IgD-negative memory B cell (primary cell): ENCODE results near the gene NOS3. TPM values are rescaled to one million over a fixed set of nuclear protein-coding genes. Genes with fewer than 3 reads are reported as not detected.

Experiments used
- H3K27ac Mint-ChIP-seq, 3 donors: one replicate each; pipeline ENCODE4 v1.8.0; 2020 to 2022; ENCODE audit warnings: mild to moderate bottlenecking in 3 of 3, mixed read lengths in 3 of 3, moderate library complexity in 1 of 3
- H3K27me3 Mint-ChIP-seq: one replicate; pipeline ENCODE4 v1.8.0; 2021; ENCODE audit warnings: mixed read lengths
- H3K36me3 Mint-ChIP-seq: one replicate; pipeline ENCODE4 v1.8.0; 2020; ENCODE audit warnings: mild to moderate bottlenecking, mixed read lengths
- H3K4me1 Mint-ChIP-seq, 3 donors: one replicate each; pipeline ENCODE4 v1.8.0; 2020 to 2022; ENCODE audit warnings: mixed read lengths in 3 of 3, mild to moderate bottlenecking in 1 of 3
- H3K4me3 Mint-ChIP-seq, 4 donors: one replicate each; pipeline ENCODE4 v1.8.0; 2020 to 2022; ENCODE audit warnings: mild to moderate bottlenecking in 4 of 4, mixed read lengths in 4 of 4, moderate library complexity in 3 of 4
- H3K9me3 Mint-ChIP-seq, 3 donors: one replicate each; pipeline ENCODE4 v1.8.0; 2020 to 2021; ENCODE audit warnings: mixed read lengths in 3 of 3, mild to moderate bottlenecking in 1 of 3
- polyA plus RNA-seq: library from polyadenylated mRNA; unstranded; fragments of 300-500 nt; fragmentation: Illumina TruSeq; gene quantifications from one replicate; pipeline ENCODE4 v1.2.3, GENCODE V29; 2021

NOS3 gene
- polyA plus RNA-seq, 1 donor from 2014 or later, result 2.0 TPM

- Mint-ChIP-seq H3K9me3 (peaks cover 5 to 18% (median 17%) of the 10 kb centered on the region in 3 donors), H3K27ac (no peak overlapping the region), H3K4me1 (peaks cover 2 to 6% (median 4%) of the 10 kb centered on the region in 3 donors), H3K36me3 (no peaks in the 10 kb centered on the region), H3K4me3 (no peak overlapping the region), H3K27me3 (peaks cover 32% of the 10 kb centered on the region)
Observed at GRCh38 chr7:150993511-150993910, 2.7 kb downstream of the NOS3 start.

- Mint-ChIP-seq H3K9me3 (peaks cover 5 to 18% (median 17%) of the 10 kb centered on the region in 3 donors), H3K36me3 (no peaks in the 10 kb centered on the region), H3K4me1 (peaks cover 0 to 5% (median 2%) of the 10 kb centered on the region in 3 donors), H3K27ac (no peak overlapping the region), H3K27me3 (peaks cover 29% of the 10 kb centered on the region), H3K4me3 (peak overlapping the region in 1 of 4 donors; percentile 86)
Observed at GRCh38 chr7:150994141-150994837, 3.5 kb downstream of the NOS3 start.

GRCh38 chr7:150994838-150995510 lies 4.2 kb downstream of the NOS3 start:
- H3K9me3 Mint-ChIP-seq, result peaks cover 4 to 14% (median 12%) of the 10 kb centered on the region in 3 donors
- peaks cover 0 to 5% (median 2%) of the 10 kb centered on the region in 3 donors for H3K4me1 Mint-ChIP-seq
- H3K27me3 Mint-ChIP-seq, result peaks cover 22% of the 10 kb centered on the region
- H3K27ac Mint-ChIP-seq, result no peak overlapping the region
- no peak overlapping the region for H3K4me3 Mint-ChIP-seq
- no peaks in the 10 kb centered on the region for H3K36me3 Mint-ChIP-seq

- H3K36me3 Mint-ChIP-seq, result no peaks in the 10 kb centered on the region
- no peak overlapping the region for H3K27ac Mint-ChIP-seq
- no peak overlapping the region for H3K4me3 Mint-ChIP-seq
- H3K9me3 Mint-ChIP-seq, result no peaks in the 10 kb centered on the region
- peaks cover 19% of the 10 kb centered on the region for H3K27me3 Mint-ChIP-seq
- peaks cover 0 to 5% (median 2%) of the 10 kb centered on the region in 3 donors for H3K4me1 Mint-ChIP-seq
Observed at GRCh38 chr7:150996376-150997074, 5.7 kb downstream of the NOS3 start.

- Mint-ChIP-seq H3K27ac (no peak overlapping the region), H3K4me1 (peaks cover 0 to 5% (median 2%) of the 10 kb centered on the region in 3 donors), H3K4me3 (no peak overlapping the region)
Observed at GRCh38 chr7:150997075-150997511, 6.3 kb downstream of the NOS3 start.

GRCh38 chr7:150997817-150998216 lies 7.0 kb downstream of the NOS3 start:
- Mint-ChIP-seq H3K4me3 (no peak overlapping the region), H3K27me3 (peaks cover 19% of the 10 kb centered on the region), H3K27ac (no peak overlapping the region)

More at GRCh38 chr7:150997075-150997511, 6.3 kb downstream of the NOS3 start:
- no peaks in the 10 kb centered on the region for H3K36me3 Mint-ChIP-seq
- H3K27me3 Mint-ChIP-seq, result peaks cover 19% of the 10 kb centered on the region
- H3K9me3 Mint-ChIP-seq, result no peaks in the 10 kb centered on the region

GRCh38 chr7:150998341-150998740 lies 7.5 kb downstream of the NOS3 start:
- Mint-ChIP-seq H3K4me1 (peaks cover 0 to 5% (median 2%) of the 10 kb centered on the region in 3 donors), H3K9me3 (no peaks in the 10 kb centered on the region), H3K4me3 (no peak overlapping the region), H3K36me3 (no peaks in the 10 kb centered on the region), H3K27ac (no peak overlapping the region), H3K27me3 (peaks cover 16% of the 10 kb centered on the region)

More at GRCh38 chr7:150997817-150998216, 7.0 kb downstream of the NOS3 start:
- no peaks in the 10 kb centered on the region for H3K9me3 Mint-ChIP-seq
- peaks cover 0 to 5% (median 2%) of the 10 kb centered on the region in 3 donors for H3K4me1 Mint-ChIP-seq
- no peaks in the 10 kb centered on the region for H3K36me3 Mint-ChIP-seq

GRCh38 chr7:150999001-150999400 lies 8.2 kb downstream of the NOS3 start:
- no peak overlapping the region for H3K4me3 Mint-ChIP-seq

GRCh38 chr7:150999497-151000230 lies 8.8 kb downstream of the NOS3 start:
- Mint-ChIP-seq H3K36me3 (no peaks in the 10 kb centered on the region), H3K27me3 (peaks cover 14% of the 10 kb centered on the region), H3K4me3 (no peak overlapping the region), H3K9me3 (no peaks in the 10 kb centered on the region), H3K27ac (no peak overlapping the region), H3K4me1 (no peaks in the 10 kb centered on the region)

More at GRCh38 chr7:150999001-150999400, 8.2 kb downstream of the NOS3 start:
- no peaks in the 10 kb centered on the region for H3K9me3 Mint-ChIP-seq
- peaks cover 14% of the 10 kb centered on the region for H3K27me3 Mint-ChIP-seq
- H3K27ac Mint-ChIP-seq, result no peak overlapping the region
- peaks cover 0 to 4% (median 2%) of the 10 kb centered on the region in 3 donors for H3K4me1 Mint-ChIP-seq
- H3K36me3 Mint-ChIP-seq, result no peaks in the 10 kb centered on the region

GRCh38 chr7:151000897-151001495 lies 10.2 kb downstream of the NOS3 start:
- H3K9me3 Mint-ChIP-seq, result no peaks in the 10 kb centered on the region
- H3K4me1 Mint-ChIP-seq, result peaks cover 0 to 6% (median 0%) of the 10 kb centered on the region in 3 donors
- no peak overlapping the region for H3K4me3 Mint-ChIP-seq
- no peaks in the 10 kb centered on the region for H3K36me3 Mint-ChIP-seq
- H3K27ac Mint-ChIP-seq, result peak overlapping the region in 1 of 3 donors; percentile 53
- peaks cover 14% of the 10 kb centered on the region for H3K27me3 Mint-ChIP-seq

GRCh38 chr7:151001546-151001945 lies 10.7 kb downstream of the NOS3 start:
- Mint-ChIP-seq H3K27ac (no peak overlapping the region), H3K36me3 (no peaks in the 10 kb centered on the region), H3K4me3 (no peak overlapping the region), H3K4me1 (peaks cover 0 to 6% (median 0%) of the 10 kb centered on the region in 3 donors), H3K9me3 (no peaks in the 10 kb centered on the region), H3K27me3 (peaks cover 14% of the 10 kb centered on the region)

- Mint-ChIP-seq H3K36me3 (no peaks in the 10 kb centered on the region), H3K27me3 (peaks cover 12% of the 10 kb centered on the region), H3K27ac (no peak overlapping the region), H3K9me3 (peaks cover 0 to 1% (median 0%) of the 10 kb centered on the region in 3 donors), H3K4me1 (peaks cover 2 to 15% (median 9%) of the 10 kb centered on the region in 3 donors), H3K4me3 (no peak overlapping the region)
Observed at GRCh38 chr7:151003572-151003971, 12.8 kb downstream of the NOS3 start.

GRCh38 chr7:151005566-151005965 lies 14.7 kb downstream of the NOS3 start:
- no peaks in the 10 kb centered on the region for H3K36me3 Mint-ChIP-seq
- peaks cover 2 to 17% (median 9%) of the 10 kb centered on the region in 3 donors for H3K4me1 Mint-ChIP-seq
- H3K27ac Mint-ChIP-seq, result peak overlapping the region in 1 of 3 donors; percentile 16
- peaks cover 0 to 1% (median 0%) of the 10 kb centered on the region in 3 donors for H3K9me3 Mint-ChIP-seq
- peak overlapping the region in 1 of 4 donors; percentile 9 for H3K4me3 Mint-ChIP-seq
- H3K27me3 Mint-ChIP-seq, result peaks cover 13% of the 10 kb centered on the region
